HG02870 (cell line): Measurements from ENCODE around the gene MED27.

ENCODE experiments used
- ATAC-seq: cut with Tn5 transposase; IDR thresholded peaks from one replicate; pipeline ENCODE4 v1.9.1; 2021; ENCODE audit warnings: mild to moderate bottlenecking, moderate library complexity; ENCODE audit not compliant: unreplicated experiment

The MED27 gene

DNA sequence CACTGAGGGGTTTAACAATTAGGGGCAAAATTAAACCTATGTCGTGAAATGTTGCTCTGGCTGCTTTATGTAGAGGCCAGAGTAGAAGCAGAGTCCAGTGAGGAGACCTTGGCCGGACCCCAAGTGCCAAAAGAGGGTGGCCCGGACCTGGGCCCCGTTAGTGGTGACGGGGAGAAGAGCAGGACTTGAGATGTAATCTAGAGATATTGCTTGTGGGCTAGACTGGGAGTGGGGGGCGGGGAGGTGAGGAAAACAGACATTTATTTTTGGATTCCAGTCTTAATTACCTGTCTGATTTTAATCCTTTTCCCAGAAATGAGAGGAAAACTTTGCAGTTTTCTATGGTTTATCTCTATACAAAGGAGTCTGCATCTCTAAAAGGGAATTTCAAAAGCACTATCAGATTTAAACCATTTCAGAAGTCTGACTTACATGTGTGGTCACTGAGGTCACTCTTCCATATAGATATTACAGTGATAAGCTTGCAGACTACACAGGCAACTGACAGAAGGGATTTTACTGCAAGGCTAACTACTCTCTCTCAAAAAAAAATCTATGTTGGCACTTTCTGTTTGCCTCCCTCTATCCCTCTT, 108.1 kb downstream of the MED27 start:
- no peak for ATAC-seq

DNA sequence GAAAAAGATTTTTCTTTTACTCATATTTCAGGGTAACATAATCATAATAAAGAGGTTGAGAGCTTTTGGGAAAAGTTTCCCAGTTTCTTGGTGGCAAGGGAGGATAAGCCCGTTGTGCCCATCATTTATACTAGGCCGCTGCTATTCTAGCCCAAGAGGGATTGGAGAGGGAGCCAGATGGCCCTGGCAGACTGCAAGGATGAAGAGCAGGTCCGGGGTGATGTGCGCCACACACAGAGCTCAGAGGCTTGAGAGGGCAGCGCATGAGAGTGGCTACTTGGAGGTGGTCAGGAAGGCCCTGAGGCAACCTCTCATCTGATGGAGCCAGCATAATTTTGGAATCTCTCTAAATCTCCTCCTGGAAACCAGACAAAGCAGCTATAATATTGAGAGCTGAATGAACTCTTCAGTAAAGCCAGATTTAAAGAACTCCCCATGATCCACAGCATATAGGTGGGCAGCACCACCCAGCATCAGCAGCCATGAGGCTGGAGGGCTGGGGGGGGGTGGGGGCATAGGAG, 110.1 kb downstream of the MED27 start:
- no peak for ATAC-seq

DNA sequence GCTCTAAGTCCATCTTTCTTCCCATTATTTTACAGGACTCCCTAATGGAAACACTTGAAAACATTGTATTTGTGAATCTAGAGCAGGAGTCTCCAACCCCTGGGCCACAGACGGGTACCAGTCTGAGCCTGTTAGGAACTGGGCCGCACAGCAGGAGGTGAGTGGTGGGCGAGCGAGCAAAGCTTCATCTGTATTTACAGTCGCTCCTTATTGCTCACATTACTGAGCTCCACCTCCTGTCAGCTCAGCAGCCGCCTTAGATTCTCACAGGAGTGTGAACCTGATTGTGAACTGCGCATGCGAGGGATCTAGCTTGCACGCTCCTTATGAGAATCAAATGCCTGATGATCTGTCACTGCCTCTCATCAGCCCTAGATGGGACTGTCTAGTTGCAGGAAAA, 111.0 kb downstream of the MED27 start:
- no peak for ATAC-seq

DNA sequence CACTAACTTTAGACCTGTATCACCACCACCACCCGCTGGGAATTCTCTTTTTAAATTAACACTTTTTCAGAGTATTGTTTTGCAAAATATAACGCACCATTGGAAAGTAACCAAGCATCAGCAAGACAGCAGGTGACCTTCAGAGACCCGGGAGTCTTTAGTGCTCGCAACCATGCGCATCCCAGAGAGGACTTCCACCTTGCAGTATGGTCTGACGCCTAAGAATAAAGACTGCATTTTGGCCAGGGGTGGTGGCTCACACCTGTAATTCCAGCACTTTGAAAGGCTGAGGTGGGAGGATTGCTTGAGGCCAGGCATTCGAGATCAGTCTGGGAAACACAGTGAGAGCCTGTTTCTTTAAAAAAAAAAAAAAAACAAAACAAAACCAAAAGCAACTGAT, 113.8 kb downstream of the MED27 start:
- no peak for ATAC-seq

DNA sequence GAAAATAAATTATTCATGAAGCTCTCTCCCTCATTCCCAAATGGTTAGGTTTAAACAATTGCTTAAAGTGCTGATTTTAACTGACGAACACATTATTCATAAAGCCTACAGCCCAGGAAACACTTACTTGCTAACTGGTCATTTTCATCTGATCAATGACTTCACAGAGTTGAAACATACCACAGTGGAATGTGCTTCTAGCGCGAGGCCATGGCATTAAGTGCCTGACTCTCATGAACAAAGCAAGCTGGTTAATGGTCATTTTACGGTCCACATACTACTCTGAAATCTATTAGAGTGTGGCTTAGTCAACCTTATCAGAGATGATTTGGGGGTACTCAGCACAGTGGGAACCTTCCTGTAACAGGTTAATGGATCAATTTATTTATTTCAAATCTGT, 114.6 kb downstream of the MED27 start:
- ATAC-seq = no peak

DNA sequence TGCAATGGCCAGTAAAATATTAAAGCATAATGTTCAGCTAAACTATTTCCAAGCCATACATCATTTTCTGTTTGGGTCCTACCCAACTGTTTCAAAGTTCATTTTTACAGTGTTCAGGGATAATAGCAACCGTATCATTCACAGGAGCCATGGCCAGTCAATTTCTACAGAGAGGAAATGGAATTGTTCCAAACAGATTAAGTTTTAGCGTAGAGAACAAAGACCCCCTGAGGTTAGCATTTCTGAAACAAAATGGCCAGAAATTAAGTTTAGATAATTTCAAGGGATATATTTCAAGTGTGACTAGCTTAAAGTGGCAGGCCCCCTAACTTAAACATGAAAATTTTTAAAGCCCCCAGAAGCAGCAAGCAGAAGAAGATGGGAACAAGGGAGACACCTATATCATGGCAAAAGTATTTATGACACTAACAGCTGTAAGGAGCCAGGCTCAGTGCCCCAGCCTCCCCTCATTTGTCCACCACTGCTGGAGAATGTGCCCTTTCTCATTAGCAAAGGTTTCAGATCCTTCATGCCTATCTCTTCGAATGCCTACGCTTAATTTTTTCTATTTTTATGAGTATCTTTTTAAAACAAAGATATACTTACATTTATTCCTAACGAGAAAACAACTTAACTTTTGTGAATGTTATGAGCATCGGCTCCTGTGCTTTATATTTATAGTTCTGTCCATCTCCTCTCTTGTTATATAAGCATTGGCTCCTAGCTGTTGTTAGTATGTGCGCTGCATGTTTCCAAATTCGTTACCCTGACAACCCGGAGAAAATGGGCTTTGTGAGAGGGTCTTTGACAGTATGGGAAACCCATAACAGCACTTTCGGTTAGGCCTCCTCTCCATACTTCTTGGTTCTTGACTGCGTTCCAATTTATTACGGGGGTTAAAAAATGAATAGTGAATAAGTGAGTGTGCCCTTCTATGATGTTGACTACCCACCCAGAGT, 116.3 kb downstream of the MED27 start:
- no peak for ATAC-seq

DNA sequence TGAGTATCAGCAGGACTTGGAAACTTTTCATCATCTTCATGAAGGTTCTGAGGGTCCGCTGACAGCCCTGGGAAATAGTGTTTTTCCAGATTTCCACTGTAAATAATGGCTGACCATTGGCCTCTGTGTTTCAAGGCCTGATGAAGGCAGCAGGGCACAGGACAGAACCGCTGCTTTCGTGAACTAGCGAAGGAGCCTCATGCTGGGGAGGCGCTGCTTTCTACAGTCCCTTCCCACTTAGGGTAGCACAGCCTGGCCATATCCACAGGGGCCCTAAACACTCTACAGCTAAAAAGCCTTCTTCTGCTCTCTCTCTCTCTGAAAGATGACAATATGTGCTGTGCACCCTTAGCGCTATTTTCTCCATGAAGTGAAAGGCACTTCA, 118.2 kb downstream of the MED27 start:
- ATAC-seq = no peak

DNA sequence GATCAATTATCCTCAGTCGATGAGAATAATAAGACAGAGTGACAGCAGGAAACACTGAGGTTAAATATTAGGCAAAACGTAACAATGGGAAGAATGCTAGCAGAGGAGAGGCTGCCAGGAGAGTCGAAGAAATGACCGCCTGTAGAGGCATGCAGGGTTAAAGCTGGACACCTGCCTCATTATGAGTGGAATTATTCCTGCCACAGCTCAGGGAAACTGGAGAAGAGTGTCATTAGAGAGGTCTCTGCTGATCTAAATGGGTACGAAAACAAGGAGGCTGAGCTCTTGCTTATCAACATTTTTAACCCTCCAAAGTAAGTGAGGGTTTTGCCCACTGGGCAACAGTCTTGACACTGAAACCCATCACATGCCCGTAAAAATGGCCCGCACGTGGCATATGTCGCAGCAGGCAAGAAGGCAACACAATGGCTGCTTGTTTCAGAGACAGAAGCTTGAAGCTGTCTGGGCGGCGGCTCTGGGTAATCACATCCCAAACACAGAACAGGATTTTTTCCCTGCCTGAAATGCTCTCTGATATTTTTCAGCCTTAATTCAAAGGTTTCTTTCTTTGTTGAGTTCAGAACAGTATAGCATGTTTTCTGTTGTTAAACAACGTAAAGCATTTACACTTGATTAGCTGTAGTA, 118.7 kb downstream of the MED27 start:
- no peak for ATAC-seq

DNA sequence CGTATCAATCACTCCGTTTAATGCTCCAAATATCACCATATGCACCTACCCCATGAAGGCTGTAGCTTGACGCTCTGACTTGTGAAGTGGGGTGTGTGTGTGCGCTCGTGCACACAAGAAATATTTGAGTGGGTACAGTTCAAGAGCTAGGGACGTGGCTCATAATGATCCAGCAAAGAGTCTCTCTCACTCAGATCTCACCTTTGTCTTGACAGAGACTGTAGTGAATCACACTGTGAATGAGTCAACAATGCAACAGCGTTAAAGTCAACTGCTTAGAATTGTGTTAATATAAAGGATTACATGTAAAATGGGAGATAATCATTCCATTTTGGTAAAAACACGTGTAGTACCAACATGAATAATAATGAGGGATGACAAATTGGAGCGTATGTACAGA, 119.4 kb downstream of the MED27 start:
- no peak for ATAC-seq

DNA sequence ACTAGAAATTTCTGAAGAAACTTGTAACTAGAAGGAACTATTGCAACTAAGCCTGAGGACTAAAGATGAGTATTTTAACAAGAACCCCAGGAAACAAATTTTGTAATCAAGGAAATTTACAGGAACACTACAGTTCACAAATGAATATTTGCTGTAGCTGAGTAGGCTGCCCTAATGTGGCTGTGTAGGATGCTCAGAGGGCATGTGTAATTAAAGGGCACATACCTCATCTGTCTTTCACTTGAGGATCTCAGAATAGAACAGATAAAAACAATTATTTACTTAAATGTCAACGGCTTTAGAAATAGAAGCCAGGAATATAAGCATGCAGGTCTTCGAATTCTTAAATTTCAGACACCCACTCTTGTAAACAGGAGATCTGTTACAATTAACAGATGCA, 119.8 kb downstream of the MED27 start:
- ATAC-seq = no peak

DNA sequence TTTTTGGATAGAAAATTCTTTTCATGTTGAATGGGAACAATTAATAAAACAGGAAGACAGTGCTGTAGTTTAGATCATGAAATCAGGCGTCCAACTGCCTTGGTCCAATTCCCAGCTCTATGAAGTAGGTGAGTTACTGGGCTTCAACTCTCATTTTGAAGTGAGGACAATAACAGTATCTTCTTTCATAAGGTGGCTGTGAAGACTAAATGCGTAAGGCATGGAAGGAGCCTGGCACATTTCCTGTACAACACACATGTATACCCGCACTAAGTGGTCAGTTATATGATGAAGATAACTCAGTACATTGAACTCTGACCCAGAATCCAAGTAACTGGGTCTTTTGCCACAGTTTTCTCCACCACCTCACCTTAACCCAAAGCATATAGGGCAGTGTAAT, 120.6 kb downstream of the MED27 start:
- ATAC-seq = no peak

DNA sequence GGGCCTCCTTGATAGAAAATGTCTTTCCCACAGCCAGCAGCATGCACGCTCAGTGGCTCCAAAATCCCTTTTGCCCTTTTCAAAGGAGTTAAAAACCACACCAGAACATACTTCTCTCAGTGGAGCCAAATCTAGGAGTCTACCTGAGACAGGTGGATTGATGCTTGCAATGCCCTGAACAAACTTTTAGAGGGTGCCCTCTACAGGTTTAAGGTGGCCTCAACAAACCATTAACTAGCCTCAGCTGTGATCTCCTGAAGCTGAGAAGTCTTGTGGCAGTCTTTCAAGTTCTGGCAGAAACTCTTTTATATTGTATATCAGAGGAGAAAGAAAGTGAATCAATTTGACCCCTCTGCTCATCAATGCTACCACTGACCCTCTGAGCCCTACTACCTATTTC, 125.4 kb downstream of the MED27 start:
- no peak for ATAC-seq

DNA sequence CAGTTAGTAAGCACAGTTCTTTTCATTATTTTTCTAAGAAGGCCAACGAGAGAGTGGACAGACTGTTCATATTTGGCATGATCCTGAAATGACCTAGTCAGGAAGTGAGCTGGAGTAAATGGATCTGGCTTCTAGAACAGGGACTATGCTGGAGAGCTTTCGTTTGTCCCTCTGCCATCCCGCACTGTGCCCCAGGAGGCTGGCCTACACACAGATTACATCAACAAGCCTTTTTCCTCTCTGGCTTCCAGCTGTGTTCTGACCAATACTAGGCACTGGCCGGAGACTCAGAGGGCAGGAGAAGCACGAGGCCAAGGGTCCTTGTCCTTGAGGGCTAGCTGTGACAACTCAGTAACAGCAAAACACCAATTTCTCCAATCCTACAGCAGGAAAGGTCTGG, 127.8 kb downstream of the MED27 start:
- no peak for ATAC-seq

DNA sequence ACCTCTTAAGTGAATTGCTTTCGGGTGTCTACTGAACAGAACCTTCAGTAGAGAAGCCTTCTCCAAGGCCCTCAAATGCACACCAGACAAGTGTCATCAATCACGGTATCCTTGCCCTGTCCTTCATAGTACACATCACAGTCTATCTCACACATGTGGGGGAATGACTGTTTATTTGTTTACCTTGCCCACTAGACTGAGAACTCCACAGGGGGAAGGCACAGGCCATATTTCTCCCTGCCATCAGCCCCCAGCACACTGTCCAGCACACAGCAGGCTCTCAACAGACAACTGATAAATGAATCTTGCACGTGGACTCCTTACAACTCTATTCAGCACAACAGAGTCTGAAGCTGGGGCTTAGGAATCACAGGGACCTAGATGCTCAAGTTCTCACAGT, 128.5 kb downstream of the MED27 start:
- ATAC-seq = no peak

DNA sequence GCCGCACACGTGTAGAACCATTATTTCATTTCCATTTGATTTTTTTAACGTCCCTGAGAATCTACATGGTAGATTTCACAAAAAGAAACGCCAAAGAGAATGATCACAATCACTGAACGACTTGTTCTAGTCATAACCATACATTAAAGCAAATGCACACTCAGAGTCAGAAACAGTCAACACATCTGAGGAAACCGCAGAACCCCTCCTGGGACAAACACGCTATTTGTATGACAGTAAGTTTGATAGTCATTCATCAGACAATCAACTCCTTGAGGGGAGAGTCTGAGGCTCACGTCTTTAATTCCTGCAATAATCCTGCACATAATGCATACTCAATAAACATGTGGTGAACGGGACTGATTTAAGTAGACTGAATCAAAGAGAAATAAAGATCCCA, 129.2 kb downstream of the MED27 start:
- ATAC-seq = no peak

DNA sequence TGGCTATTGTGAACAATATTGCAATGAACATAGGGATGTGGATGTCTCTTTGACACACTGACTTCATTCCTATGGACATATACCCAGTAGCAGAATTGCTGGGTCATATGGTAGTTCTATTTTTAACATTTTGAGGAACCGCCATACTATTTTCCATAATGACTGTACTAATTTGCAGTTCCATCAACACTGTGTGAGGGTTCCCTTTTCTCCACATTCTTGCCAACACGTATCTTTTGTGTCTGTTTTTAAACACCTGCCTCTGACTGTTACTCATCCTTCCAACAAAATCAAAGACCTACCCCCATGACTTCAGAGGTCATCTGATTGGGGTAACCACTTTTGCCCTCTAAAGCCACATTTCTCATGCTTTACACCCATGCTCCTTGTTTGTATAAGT, 133.5 kb downstream of the MED27 start:
- ATAC-seq = no peak

DNA sequence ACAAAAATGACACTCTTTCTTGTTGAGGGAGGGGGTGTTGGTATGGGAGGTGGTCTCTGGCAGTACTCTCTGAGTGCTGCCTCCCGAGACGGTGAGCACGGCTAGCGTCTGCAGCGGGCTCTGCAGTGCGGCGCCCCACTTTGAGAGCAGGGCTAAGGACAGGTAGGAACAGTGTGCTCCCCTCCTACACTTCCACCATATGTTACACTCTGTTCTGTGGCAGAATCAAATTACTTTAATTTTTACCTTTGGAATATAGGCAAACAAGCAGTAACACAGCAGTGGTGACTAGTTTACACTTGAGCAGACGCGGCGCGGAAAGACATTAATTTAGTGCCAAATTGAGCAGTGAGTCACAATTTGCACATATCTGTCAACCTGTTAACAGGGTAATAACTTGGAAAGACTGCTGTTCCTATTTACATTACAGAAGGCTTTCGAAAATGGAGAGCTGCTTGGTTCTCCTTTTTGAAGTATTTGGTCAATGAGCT, 136.3 kb downstream of the MED27 start:
- ATAC-seq = no peak

DNA sequence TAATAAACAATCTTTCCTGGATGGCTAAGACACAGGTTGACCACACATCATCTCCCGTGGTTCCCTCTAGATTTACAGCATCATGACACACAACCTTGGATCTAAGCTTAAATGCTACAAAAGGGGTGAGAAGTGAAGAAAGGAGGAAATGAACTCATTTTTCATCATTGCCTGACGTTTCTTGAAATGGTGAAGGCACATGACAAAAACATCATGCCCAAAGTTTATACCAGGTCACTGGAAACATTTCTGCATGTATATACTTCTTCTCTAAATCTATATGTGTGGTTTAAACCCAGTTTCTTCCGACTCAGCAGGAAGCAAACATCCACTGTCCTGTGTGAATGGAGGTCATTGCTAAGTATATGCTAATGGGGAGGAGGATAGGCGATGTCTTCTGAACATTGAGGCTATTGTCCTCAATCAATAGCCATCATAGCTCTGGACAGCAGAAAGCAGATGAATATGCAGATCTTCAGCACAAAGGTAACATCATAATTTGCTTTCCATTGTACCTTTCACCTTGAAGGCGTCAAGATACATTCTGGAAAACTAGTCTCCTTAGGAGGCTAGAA, 137.4 kb downstream of the MED27 start:
- no peak for ATAC-seq

DNA sequence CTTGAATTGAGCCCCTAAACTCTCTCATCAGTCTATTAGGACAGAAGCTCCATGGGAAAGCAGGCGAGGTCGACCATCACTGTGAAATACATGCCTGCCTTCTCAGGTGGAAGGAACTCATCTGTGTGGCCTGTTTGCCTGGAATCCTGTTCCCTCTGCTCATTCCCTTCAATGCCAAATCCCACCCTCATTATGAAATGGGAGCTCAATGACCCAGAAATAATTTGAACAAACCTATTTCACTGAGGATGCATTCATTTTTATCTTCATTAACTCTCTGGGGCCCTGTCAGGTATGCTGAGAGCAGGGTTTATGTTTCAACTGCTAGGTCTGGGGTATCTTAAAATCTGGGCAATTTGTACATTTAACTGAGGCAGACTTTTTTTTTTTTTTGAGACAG, 142.2 kb downstream of the MED27 start:
- no peak for ATAC-seq

DNA sequence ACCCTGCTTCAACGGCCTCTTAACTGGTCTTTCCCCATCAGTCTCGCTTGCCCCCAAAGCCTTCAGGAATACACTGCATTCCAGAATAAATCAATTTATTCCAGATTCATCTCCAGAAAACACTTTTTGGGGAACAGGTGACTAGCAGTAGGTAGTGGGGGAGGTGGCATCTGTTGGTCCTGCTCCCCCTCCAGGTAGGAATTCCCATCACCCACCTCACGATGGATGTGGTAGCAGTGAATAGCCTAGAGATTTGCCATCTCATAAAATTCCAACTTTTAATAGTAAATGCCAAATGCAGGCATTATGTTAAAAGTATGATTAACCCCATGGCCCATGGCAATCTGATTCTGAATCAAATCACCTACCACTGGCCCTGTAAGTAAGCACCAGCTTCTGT, 142.7 kb downstream of the MED27 start:
- no peak for ATAC-seq

DNA sequence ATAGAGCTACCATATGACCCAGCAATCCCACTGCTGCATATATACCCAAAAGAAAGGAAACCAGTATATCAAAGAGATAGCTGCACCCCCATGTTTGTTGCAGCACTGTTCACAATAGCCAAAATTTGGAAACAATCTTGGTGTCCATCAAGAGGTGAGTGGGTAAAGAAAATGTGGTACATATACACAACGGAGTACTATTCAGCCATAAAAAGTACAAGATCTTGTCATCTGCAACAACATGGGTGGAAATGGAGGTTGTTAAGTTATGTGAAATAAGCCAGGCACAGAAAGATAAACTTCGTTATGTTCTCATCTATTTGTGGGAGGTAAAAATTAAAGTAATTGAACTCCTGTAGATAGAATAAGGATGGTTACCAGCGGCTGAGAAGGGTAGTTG, 145.0 kb downstream of the MED27 start:
- ATAC-seq = no peak
